ENCODE results near the gene BUB1B. TPM values are rescaled to one million over a fixed set of nuclear protein-coding genes. Genes with fewer than 3 reads are reported as not detected.
"Not testable (repeated sequence)": the region's sequence is repeated elsewhere in the genome, so short reads cannot be mapped to it uniquely, and the experiment has no call there.

BUB1B gene
- total RNA-seq, 1 donor from 2014 or later, result 0.79 TPM

DNA sequence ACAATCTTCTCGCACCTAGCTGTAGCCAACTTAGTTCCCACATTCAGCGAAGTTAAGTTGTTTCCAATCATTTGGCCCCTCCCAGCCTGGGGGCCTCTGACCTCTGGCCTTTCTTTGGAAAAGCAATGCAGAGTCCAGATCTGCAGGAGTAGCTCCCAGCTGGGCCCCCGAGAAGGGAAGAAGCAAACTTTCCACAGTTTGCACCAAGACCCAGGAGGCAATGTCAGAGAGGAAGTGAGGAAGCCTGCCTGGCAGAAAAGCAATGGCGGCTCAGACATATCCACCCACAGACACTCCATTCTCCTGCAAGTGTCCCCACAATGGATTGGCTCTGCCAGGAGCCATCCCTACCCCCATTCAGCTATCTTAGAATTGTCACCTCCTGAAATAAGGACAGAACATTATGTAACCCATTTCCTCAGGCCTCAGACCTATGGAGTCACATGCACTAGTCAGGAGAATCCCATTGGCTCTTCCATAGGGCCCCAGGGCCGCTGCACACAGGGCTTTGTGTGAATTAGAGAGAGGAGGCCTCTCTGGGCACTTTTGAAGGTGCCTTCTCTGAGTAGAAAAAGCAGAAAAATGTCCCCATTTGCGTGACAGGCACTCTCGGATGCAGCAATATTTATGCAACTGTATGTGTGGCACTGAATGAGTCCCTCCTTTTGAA, 3.0 kb upstream of the BUB1B start:
- Histone ChIP-seq H3K27me3 (ENCODE audit: control insufficient read depth, insufficient read depth, low read length) (no peaks in the 10 kb centered on the region), H3K36me3 (ENCODE audit: control insufficient read depth, insufficient read depth, low read length) (no peaks in the 10 kb centered on the region), H3K4me3 (ENCODE audit: low read depth, low read length) (no peak overlapping the region)
- TF ChIP-seq, protein P1, sequence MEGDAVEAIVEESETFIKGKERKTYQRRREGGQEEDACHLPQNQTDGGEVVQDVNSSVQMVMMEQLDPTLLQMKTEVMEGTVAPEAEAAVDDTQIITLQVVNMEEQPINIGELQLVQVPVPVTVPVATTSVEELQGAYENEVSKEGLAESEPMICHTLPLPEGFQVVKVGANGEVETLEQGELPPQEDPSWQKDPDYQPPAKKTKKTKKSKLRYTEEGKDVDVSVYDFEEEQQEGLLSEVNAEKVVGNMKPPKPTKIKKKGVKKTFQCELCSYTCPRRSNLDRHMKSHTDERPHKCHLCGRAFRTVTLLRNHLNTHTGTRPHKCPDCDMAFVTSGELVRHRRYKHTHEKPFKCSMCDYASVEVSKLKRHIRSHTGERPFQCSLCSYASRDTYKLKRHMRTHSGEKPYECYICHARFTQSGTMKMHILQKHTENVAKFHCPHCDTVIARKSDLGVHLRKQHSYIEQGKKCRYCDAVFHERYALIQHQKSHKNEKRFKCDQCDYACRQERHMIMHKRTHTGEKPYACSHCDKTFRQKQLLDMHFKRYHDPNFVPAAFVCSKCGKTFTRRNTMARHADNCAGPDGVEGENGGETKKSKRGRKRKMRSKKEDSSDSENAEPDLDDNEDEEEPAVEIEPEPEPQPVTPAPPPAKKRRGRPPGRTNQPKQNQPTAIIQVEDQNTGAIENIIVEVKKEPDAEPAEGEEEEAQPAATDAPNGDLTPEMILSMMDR (IDR thresholded peaks at IDR 0.05; ENCODE audit: insufficient read depth, low read length, severe bottlenecking), result no peak
- no peak for FAIRE-seq
- DNase-seq (ENCODE audit: low read depth), result no peak

DNA sequence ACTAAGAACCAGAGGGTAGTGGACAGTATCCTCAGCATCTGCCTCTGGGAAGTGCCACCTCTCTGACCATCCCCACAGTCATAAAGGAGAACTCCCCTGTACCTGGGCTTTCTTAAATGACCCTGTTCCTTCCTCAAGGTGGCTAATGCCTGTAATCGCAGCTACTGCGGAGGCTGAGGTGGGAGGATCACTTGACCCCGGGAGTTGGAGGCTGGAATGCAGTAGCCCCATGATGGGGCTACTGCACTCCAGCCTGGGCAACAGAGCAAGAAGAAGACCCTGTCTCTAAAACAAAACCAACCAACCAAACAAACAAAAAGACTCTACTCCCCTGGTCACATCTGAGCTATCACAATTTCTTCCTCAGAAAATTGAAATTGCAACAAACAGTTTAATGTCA, 848 bp upstream of the BUB1B start:
- DNase-seq (ENCODE audit: low read depth) (no peak), FAIRE-seq (no peak)
- H3K4me3 ChIP-seq (ENCODE audit: low read depth, low read length), result no peak overlapping the region
- no peaks in the 10 kb centered on the region for H3K27me3 ChIP-seq (ENCODE audit: control insufficient read depth, insufficient read depth, low read length)
- no peaks in the 10 kb centered on the region for H3K36me3 ChIP-seq (ENCODE audit: control insufficient read depth, insufficient read depth, low read length)
- TF ChIP-seq, protein P1 (IDR thresholded peaks at IDR 0.05; ENCODE audit: insufficient read depth, low read length, severe bottlenecking), result no peak

DNA sequence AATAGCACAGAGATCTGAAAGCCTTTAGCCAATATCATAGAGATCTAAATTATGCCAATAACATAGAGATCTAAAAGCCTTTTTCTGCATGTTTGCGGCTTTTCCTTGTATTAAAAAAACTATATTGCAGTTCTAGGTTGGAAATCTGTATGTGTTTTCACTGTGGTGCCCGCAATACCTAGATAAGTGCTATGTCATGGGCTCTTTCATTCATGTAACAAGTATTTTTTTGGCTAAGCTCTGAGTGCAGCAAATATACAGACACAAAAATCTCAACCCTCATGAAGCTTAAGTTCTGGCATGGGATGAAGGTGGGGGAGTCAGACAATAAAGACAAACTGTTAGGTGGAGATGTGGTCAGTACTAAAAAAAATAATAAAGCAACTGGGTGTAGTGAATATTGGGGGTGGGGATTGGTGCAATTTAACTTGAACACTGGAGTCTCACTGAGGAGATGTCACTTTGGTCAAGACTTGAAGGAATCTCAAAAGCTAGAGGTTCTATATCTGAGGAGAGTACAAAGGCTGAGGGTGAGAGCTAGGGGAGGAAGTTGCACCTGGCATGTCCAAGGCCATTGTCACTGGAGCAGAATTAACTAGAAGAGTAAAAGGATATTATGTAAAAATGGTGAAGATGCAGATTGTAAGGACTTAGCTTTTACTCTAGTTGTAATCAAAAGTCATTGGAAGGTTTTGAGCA, 973 bp downstream of the BUB1B start:
- Histone ChIP-seq H3K4me3 (ENCODE audit: low read depth, low read length) (peak overlapping the region; percentile 75), H3K36me3 (ENCODE audit: control insufficient read depth, insufficient read depth, low read length) (no peaks in the 10 kb centered on the region), H3K27me3 (ENCODE audit: control insufficient read depth, insufficient read depth, low read length) (no peaks in the 10 kb centered on the region)
- DNase-seq (ENCODE audit: low read depth), result no peak
- no peak for FAIRE-seq
- TF ChIP-seq, protein P1 (IDR thresholded peaks at IDR 0.05; ENCODE audit: insufficient read depth, low read length, severe bottlenecking), result no peak

DNA sequence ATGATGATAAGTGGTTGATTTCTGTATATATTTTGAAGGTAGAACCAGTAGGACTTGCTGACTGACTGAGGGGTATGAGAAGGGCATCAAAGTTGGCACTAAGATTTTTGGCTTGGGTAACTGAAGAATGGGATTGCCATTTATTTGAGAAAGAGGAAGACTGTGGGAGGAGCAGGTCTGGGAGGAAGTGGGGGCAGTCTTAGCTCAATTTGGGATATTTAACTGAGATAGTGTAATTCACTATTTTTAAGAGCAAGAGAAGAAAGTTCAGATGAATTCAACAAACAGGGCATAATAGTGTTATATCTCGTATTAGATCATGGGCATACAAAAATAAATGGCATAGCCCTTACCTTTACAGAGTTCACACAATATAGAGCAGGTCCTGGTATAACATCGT, 1.7 kb downstream of the BUB1B start:
- Histone ChIP-seq H3K27me3 (ENCODE audit: control insufficient read depth, insufficient read depth, low read length) (no peaks in the 10 kb centered on the region), H3K36me3 (ENCODE audit: control insufficient read depth, insufficient read depth, low read length) (no peaks in the 10 kb centered on the region), H3K4me3 (ENCODE audit: low read depth, low read length) (no peak overlapping the region)
- TF ChIP-seq, protein P1 (IDR thresholded peaks at IDR 0.05; ENCODE audit: insufficient read depth, low read length, severe bottlenecking), result no peak
- no peak for DNase-seq (ENCODE audit: low read depth)
- FAIRE-seq, result no peak

DNA sequence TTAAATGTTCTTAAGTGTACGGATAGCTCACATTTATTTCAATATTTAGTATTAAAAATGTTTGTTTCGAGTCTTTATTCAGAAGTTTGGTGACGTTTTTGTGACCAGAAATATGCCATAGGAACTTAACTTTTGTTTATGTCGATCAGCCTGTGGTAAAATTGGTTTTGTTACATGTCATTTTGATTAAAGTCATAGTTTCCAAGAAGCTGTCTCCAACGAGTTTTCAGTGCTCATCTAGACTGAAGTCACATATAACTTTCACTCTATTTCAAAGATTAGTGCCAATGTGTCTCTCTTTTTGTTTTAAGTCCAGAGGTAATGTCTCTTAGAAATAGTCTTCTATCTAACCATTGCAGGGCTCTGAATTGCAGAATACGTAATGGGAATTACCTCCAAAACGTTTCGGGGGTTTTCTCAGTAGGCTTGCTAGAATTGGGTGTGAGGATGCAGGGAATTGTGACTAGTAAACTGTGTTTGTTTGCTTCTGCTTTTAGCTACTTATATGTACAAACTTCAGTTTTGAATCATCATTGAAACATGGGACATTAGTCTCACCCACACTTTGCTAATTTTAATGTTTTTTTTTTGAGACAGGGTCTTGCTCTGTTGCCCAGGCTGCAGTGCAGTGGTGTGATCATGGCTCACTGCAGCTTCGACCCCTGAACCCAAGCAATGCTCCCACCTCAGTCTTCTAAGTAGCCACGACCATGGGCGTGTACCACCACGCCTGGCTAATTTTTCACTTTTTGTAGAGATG, 3.0 kb downstream of the BUB1B start:
- no peak overlapping the region for H3K4me3 ChIP-seq (ENCODE audit: low read depth, low read length)
- TF ChIP-seq, protein P1 (IDR thresholded peaks at IDR 0.05; ENCODE audit: insufficient read depth, low read length, severe bottlenecking), result no peak
- DNase-seq (ENCODE audit: low read depth) (no peak), FAIRE-seq (no peak)
- H3K27me3 ChIP-seq (ENCODE audit: control insufficient read depth, insufficient read depth, low read length), result no peaks in the 10 kb centered on the region
- no peaks in the 10 kb centered on the region for H3K36me3 ChIP-seq (ENCODE audit: control insufficient read depth, insufficient read depth, low read length)

DNA sequence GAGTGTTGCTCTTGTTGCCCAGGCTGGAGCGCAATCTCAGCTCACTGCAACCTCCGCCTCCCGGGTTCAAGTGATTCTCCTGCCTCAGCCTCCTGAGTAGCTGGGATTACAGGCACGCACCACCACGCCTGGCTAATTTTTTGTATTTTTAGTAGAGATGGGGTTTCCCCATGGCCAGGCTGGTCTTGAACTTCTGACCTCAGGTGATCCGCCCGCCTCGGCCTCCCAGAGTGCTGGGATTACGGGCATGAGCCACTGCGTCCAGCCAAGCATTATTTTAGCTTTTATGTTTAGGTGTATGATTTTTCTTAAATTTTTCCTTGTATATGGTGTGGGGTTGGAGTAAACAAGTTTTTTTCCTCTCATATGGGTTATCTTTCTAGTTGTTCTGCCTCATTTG, 6.5 kb downstream of the BUB1B start:
- H3K36me3 ChIP-seq (ENCODE audit: control insufficient read depth, insufficient read depth, low read length); FAIRE-seq; DNase-seq (ENCODE audit: low read depth); H3K4me3 ChIP-seq (ENCODE audit: low read depth, low read length); H3K27me3 ChIP-seq (ENCODE audit: control insufficient read depth, insufficient read depth, low read length): not testable (repeated sequence)

All from bronchial epithelial cell (primary cell).